Cerebellar cortex (tissue), 1 donor: Measurements from ENCODE around the gene RFC5.
"Not testable (repeated sequence)": the region's sequence is repeated elsewhere in the genome, so short reads cannot be mapped to it uniquely, and the experiment has no call there.

ENCODE experiments used
- DNase-seq: peaks from one replicate; pipeline ENCODE4 v3.0.0-alpha.2; 2015; ENCODE audit warnings: low spot score

RFC5 gene

DNA sequence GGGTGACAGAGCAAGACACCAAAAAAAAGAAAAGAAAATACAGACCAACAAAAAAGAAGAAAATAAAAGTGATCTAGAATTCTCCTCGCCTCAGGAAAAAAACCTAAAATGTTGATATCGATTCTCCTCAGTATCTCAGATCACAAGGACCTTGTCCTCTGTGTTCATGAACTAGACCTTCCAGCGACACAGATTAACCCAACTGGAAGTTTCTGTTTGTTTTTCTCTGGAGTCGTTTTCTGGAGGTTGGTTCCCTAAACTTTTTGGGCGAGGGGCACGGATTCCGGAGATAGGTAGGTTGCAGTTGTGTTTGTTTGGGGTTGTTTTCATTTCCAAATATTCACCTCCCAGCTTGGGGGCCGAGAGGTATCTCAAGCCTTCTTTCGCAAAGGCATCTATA lies 559 bp upstream of the RFC5 start:
- no peak for DNase-seq

DNA sequence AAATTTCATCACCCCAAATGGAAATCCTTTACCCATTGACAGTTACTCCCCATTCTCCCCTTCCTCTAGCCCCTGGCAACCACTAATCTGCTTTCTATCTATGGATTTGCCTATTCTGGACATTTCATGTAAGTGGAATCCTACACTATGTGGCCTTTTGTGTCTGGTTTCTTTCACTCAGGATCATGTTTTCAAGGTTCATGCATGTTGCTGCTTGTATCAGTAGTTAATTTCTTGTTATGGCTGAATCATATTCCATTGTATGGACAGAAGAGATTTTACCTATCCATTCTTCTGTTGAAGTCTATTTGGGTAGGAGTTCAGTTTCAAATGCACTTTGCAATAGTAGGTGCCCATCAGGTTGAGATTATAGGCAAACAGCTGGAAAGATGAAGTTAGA lies 1.4 kb downstream of the RFC5 start:
- DNase-seq: no peak

DNA sequence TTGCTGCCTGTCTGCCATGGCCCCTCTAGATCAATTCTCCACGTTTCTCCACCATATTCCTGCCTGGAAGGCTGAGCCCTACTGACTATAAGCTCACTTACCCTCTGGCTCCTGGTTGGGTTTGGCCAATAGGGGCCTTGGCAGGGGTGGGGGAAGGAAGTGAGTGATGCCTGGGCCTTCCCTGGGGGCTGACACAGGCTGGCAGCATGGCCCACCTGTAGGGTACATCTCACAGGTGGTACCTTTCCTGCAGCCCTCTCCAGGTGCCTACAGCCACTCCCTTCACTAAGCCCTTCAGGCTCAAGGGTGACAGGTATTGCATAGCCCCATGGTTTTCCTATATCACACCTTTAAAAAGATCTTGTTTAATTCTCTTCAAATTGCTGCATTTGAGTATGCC lies 3.5 kb downstream of the RFC5 start:
- DNase-seq: no peak

DNA sequence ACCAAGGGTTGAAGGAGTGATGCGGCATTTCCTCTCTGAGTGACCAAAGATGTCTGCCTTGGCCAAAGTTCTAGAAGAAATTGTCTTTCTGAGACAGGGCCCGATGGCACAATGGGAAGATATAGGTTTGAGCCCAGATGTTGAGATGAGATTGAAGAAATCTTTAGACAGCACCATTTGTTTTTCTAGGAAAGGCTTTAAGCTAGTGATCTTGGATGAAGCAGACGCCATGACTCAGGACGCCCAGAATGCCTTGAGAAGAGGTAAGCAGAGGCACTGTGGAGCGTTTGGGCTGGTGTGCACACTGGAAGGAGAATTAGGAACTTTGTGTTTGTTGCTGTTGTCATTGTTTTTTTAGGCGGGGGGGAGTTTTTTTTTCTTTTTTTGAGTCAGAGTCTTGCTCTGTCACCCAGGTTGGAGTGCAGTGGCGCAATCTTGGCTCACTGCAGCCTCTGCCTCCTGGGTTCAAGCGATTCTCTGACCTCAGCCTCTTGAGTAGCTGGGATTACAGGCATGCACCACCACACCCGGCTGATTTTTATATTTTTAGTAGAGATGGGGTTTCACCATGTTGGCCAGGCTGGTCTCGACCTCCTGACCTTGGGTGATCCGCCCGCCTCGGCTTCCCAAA lies 5.7 kb downstream of the RFC5 start:
- DNase-seq: not testable (repeated sequence)

DNA sequence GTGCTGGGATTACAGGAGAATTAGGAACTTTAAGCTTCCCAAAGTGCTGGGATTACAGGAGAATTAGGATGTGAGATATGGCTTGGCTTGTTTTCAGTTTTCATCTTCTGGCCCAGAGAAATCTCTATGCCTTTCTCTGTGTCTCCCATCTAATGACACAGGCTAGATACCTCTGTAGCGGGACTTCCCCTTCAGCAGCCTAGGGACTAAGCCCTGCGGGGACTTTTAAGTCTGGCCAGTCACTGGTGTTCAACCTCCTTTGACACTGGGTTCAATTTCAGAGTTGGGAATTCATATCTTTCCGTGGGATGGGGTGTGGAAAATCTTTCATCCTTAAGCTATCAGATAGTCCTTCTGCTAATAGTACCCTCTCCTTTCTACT lies 6.2 kb downstream of the RFC5 start:
- DNase-seq: no peak

DNA sequence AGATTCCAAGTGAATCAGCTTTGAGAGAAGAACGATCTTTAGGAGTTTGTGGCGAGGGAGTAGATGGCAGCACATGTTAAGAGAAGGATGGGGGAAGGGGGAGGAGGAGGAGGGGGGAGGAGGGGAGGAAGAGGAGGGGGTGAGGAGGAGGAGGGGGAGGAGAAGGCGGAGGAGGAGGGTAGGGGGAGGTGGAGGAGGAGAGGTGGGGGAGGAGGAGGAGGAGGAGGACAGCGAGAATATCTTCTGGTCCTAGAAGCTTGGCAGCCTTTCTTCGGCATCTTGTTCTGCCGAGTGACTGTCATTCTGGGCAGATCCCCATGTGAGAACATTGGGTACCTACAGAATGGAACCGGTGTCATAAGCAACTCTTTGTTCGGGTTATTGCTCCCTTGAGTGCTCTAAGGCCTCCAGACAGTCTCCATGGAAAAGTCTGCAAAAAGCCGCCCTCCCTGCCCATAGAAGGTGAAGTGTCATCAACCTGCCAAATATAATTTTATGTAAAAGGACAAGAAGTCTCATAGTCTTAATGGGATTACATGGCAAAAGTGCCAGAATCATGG lies 6.9 kb downstream of the RFC5 start:
- DNase-seq: no peak

DNA sequence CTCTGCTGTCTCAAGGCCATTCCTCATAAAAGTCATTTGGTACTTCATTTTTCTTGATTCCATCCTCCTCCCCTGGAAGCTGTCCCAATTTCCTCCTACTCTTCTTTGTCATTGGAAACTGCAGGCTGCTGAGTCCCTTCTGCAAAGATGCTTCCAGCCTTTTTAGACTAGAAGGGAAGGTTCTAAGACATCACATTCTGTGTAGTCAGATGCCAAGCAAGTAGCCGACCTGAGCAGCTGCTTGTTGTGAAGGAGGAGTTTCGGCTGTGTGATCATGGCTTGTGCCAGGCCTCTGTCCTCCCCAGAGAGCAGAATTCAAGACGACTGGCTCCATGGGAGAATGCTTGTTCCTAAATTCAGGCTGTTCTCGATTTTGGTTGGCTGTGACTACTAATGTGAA lies 8.7 kb downstream of the RFC5 start:
- DNase-seq: no peak

DNA sequence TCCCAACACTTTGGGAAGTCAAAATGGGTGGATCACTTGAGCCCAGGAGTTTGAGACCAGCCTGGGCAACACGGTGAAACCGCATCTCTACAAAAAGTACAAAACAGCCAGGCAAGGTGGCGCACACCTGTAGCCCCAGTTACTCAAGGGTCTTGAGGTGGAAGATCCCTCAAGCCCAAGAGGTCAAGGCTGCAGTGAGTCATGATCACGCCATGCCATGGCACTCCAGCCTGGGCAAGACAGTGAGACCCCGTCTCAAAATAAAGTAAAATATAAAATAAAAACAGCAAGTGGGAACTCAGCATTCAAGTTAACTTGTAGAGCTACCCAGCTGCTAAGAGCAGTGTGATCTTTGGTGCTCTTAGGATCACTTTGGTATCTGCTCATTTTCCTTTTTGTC lies 12.7 kb downstream of the RFC5 start:
- no peak for DNase-seq

DNA sequence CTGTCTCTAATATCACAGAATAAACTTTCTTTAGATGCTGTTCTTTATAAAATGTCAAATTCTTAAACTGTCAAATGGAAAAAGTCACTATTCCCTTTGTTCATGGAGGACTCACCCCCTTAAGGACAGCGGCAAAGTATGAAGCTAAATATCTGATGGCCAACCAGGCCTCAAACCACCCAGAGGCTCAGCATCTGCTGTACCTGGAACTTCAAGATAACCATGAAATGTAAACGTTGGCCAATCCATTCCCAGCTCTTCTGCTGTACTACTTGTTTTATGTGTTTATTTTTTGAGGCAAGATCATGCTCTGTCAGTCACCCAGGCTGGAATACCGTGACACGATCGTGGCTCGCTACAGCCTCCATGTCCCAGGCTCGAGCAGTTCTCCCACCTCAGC lies 15.7 kb downstream of the RFC5 start:
- DNase-seq: no peak

DNA sequence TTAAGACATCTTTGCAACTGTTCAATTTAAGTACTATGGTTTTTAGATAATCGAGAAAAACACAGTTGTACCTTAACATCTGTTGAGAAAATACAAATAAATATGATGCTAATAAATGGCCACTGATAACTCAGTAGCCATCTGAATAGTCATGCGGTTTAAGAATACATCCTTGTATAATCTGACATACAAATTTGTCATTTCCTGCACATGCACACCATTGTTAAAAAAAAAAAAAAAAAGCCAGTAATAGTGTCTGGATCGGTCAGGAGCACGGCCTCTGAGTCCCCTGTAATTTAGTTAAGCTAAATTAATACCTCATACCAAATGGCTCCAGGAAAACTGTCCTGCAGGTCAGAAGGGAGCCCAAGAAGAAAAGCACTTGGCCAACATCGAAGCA lies 16.8 kb downstream of the RFC5 start:
- DNase-seq: no peak

DNA sequence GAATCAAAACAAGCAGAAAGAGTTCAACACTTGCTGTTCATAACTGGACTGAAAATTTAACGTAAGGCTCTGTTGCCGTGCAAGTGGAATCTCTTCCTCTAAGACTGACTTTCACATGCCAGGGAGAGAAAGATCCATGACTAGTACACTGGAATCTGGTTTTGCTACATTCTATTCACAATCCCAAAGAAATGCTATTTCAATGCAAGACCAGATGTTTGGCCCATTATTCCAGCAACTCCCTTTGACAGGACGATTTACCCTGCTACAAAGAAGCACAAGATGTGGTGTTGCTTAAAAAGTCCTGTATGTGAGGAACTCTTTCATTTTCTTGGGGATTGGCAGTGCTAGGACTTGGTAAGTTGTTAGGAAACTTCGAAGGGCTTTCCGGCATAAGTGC lies 17.4 kb downstream of the RFC5 start:
- no peak for DNase-seq

DNA sequence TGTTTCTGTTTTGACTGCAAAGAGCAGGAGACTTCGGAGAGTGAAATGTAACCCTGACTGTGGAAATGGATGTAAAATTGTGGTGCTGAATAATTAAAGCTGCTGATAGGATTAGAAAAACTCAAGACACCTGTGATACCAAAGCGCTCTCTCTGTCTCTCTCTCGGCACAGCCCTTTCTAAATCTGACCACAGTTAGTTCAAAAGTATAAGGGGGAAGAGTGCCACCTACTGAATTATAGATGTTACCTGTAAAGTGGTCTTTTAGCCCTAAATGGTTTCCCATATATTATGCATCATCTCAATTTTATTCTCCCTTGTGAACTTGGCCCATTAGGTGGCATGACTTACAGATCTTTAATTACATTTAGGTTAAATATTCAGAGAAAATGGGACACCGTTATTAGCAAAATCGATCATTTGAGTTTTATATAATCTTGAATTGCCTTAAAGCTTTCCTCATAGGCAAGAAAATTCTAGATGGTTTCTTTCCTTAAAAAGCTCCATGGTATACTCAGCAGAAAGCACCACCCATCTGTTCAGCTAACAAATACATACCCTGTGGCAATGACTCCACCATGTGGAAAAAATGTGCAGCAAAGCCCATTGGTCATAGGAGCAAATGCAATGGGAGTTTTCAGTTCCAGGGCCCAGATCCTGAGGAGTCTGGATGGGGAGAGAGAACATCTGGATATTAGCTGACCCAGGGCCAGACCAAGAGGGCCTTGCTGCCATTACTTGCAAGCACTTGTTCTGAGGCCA lies 18.1 kb downstream of the RFC5 start:
- DNase-seq: peak; percentile 82

DNA sequence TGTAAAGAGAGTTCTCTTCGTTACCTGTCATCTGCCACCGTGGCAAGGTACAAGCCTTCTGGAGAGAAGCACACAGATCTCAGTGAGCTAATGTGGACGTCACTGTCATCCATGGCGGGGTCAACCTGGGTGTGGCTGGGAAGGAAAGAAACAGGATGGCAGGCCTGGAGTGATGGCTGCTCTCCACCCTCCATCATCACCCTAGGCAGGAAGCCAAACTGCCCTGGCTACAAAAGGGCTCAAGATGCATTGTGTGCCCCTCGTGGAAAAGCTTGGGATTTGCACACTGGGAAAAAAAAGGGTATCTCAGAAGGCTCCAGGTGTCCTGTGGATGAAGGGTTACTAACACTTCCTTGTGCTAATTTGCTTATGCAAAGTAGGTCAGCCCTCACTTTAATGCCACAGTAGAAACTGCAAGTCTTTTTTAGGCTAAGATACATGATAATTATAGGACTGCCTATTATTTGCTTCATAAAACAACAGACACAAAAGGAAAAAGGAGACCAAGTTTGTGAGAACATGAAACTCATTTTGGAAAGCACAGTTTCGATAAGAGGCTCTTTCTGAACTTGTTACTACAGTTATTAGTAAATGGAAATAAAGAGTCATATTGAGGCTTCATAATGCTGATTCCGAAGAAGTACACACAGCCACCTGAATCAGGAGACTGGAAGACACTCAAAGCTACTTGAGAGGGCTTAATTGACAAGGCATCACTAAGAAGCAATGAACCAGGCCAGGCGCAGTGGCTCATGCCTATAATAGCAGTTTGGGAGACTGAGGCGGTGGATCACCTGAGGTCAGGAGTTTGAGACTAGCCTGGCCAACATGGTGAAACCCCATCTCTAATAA lies 18.9 kb downstream of the RFC5 start:
- DNase-seq: peak; percentile 71

DNA sequence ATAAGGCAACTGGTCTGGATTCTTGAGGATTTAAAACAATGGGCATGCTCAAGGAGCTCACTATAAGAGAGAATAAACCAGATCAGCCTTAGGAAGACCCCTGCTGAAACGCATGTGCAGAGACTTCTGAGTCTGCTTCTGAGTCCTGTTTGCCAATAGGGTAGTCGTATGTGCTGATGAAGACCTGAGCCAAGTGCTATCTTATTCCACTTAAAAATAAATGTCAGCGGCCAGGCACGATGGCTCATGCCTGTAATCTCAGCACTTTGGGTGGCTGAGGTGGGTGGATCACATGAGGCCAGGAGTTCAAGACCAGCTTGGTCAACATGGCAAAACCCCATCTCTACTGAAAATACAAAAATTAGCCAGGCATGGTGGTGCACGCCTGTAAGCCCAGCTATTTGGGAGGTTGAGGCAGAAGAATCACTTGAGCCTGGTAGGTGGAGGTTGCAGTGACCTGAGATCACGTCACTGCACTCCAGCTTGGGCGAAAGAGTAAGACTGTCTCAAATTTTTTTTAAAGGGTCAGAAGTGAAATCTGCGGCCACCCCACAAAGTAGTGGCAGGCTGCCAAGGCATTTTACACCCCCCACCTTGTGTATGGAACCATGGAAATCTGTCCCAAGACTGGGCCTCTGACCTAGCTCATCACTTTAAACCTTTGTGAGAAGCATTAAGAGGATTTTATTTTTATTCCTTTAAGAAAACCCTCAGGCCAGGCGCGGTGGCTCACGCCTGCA lies 20.3 kb downstream of the RFC5 start:
- no peak for DNase-seq

DNA sequence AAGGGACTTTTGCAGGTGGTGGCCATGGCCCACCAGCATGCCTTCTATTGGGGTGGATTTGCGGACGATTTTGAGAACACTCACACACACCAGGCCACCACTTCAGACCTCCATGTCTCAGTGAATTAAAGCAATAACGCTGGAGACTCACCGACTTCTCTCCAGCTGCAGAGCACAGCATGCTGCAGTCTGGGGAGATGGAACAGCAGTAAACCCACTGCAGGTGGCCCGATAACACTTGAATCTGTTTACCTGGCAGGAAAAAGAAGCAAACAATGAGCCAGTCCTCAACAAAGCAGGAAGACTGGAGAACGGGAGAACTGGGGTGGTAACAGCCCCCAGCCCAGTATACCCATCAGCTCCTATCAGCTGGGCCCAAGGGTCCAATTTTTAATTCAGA lies 21.6 kb downstream of the RFC5 start:
- DNase-seq: no peak

DNA sequence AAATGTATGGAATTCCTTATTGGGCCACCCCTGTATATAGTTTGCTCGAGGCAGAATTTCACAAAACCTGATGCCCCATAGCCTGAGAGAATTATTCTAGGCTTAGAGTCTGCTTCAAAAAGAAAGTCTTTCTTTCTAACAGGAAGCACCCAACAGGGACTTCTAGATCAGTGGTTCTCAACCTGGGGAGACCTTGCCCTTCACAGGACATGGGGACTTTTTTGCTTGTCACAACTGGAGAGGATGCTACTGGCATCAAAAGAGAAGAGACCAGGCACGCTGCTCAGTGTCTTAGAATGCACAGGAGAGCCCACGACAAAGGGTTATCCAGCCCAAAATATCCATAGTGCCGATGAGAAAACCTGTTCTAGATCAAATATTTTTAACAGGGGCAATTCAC lies 25.6 kb downstream of the RFC5 start:
- DNase-seq: no peak

DNA sequence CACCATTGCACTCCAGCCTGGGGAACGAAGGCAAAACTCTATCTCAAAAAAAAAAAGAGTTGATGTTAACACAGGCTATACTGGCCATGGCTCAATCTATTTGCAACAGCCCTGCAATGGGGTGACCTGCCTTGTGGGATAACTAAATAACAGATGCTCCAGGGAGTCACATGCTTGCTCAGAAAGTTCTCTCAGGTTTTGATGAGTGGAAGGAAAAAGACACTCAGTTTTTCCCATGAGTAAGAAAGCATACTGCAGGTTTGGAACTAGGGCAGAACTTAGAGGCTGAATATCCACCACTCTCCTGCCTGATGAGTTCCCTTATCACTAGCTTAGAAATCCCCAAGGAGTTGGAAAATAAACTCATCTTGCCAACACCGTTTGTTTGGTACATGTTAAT lies 27.6 kb downstream of the RFC5 start:
- no peak for DNase-seq

DNA sequence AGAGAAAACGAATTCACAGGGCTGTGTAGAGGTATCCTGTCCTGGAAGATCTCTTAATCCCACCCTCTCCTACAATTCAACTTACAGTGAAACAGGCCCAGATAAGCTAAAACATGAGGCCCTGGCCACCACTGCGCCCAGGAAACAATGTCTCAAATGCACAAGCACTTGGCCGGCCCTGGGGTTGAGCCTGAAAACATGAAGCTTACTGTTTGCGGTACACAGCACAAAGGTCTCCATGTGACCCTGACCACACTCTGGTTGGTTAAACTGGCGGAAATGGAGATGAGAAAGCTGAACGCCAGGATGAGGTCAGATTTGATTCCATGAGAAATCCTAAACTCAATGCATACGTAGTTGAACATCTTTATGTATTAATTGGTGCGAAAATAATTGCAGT lies 28.1 kb downstream of the RFC5 start:
- DNase-seq: no peak

DNA sequence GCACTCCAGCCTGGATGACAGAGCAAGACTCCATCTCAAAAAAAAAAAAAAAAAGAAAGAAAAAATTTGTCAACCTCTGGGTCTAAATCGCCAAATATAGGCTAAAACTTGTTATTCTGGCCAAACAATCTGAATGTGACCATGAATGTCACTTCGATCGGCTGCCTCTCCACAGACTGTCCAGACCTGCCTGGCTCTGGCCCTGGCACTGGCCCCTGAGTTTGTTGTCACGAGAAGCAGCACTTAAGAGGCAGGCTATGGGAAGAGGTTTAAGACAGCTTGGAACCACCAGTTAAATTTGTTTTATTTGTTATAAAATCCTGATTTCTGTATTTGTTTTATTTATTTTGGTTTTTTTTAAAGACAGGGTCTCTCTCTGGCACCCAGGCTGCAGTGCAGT lies 29.9 kb downstream of the RFC5 start:
- DNase-seq: no peak

DNA sequence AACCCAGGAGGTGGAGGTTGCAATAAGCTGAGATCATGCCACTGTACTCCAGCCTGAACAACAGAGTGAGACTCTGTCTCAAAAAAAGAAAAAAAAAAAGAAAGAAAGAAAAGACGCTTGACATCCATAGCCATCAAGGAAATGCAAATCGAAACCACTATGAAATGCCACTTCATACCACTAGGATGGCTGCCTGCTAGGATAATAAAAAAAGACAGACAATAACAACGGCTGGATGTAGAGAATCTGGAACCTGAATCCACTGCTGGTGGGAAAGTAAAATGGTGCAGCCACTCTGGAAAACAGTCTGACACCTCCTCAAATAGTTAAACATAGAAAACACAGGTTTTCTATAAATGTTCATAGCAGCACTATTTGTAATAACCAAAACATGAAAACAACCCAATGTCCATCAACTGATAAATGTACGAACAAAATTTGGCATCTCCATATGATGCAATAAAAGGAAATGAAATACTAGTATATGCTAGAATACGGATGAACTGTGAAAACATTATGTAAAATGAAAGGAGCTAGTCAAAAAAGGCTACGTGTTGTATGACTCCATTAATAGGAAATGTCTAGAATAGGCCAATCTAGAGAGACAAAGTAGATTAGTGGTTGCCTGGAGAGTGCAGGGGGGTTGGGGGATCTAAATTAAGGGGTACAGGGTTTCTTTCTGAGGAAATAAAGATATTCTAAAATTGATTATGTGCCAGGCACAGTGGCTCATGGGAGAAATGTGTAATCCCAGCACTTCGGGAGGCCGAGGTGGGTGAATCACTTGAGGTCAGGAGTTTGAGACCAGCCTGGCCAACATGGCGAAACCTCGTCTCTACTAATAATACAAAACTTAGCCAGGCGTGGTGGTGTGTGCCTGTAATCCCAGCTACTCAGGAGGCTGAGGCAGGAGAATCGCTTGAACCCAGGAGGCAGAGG lies 34.7 kb downstream of the RFC5 start:
- no peak for DNase-seq
